ENCODE data around the gene CRTC3.

The CRTC3 gene

GRCh38 chr15:90562669-90563068 lies 32.9 kb downstream of the CRTC3 start:
- no peak for TF ChIP-seq CTCF (IDR thresholded peaks at IDR 0.05; ENCODE audit: insufficient read depth, missing control alignments)
- no peak for FAIRE-seq
- DNase-seq (ENCODE audit: insufficient read length, low spot score) = no peak

- TF ChIP-seq CTCF (IDR thresholded peaks at IDR 0.05; ENCODE audit: insufficient read depth, missing control alignments) = no peak
- FAIRE-seq = no peak
- DNase-seq (ENCODE audit: insufficient read length, low spot score) = no peak
Observed at GRCh38 chr15:90563463-90563862, 33.7 kb downstream of the CRTC3 start.

DNA sequence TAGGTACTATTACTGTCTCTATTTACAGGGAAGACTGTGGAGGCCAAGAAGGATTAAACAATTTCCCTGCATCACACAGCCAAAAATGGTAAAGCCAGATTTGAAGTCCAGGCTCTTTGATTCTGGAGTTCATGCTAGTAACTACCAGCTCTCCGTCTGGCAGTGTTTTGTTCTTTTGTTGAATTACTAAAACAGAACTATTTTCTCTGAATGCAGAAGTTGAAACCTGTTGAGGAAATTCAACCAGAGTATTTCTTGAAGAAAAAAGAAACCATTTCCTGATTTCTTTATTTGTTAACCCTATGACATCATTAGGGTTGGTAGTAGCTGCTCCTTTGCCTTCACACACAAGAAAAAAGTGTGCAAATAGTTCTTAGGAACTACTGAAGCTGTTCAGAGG lies 34.3 kb downstream of the CRTC3 start:
- FAIRE-seq = no peak
- TF ChIP-seq CTCF (IDR thresholded peaks at IDR 0.05; ENCODE audit: insufficient read depth, missing control alignments) = no peak
- DNase-seq (ENCODE audit: insufficient read length, low spot score) = no peak

- TF ChIP-seq CTCF (IDR thresholded peaks at IDR 0.05; ENCODE audit: insufficient read depth, missing control alignments) = no peak
- DNase-seq (ENCODE audit: insufficient read length, low spot score) = no peak
- FAIRE-seq = no peak
Observed at GRCh38 chr15:90564590-90564989, 34.9 kb downstream of the CRTC3 start.

DNA sequence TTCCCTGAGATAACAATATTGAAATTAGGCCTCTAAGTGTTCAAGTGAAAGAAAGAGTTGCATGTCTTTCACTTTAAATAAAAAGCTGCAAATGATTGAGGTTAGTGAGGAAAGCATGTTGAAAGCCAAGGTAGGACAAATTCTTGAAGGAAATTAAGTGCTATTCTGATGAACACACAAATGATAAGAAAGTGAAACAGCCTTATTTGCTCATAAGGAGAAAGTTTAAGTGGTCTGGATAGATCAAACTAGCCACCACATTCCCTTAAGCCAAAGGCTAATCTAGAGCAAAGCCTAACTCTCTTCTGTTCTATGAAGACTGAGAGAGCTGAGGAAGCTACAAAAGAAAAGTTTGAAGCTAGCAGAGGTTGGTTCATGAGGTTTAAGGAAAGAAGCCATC lies 36.1 kb downstream of the CRTC3 start:
- FAIRE-seq (no peak), DNase-seq (ENCODE audit: insufficient read length, low spot score) (no peak)
- no peak for TF ChIP-seq CTCF (IDR thresholded peaks at IDR 0.05; ENCODE audit: insufficient read depth, missing control alignments)

DNA sequence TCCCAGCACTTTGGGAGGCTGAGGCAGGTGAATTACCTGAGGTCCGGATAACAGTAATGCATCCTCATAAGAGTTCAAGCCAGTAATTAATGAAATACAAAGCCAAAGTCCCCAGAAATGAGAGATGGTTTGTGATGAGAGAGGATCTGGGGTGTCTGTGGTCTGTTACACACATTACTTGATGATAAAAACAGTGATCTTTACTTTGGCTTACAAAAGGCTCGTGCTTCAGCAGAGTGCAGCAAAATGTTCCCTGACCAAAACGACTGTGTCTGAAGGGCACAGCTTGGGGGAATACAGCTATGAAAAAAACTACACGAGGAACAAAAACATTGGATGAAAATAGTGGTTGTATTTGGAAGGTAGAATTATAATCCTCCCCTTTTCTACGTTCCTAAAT lies 40.9 kb downstream of the CRTC3 start:
- FAIRE-seq = no peak
- TF ChIP-seq CTCF (IDR thresholded peaks at IDR 0.05; ENCODE audit: insufficient read depth, missing control alignments) = no peak
- no peak for DNase-seq (ENCODE audit: insufficient read length, low spot score)

DNA sequence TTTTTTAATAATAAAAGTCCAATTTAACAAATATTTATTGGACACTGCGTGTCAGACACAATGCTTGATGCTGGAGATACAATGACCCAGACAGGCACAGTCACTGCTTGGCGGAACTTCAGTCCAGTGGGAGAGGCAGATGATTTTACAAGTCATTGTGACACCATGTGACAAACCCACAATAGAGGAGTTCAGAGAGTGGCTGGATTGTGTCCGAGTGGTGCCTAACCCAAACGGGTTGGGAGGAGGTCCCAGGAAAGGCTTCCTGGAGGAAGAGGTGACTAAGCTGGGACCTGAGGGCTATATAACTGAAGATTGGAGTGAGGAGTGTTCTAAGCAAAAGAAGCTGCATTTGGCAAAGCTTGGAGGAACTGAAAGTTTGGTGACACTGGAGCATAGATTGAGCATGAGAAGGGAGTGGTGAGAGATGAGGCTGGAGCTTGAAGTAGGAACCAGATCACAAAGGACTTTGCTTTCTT lies 41.4 kb downstream of the CRTC3 start:
- FAIRE-seq = no peak

More for the DNA sequence above, 41.4 kb downstream of the CRTC3 start:
- DNase-seq (ENCODE audit: insufficient read length, low spot score) = no peak
- no peak for TF ChIP-seq CTCF (IDR thresholded peaks at IDR 0.05; ENCODE audit: insufficient read depth, missing control alignments)

Measured in D721Med (cell line).